GM23338 (cell line): Measurements from ENCODE around the gene CEP20. TPM values are rescaled to one million over a fixed set of nuclear protein-coding genes. Genes with fewer than 3 reads are reported as not detected.

ENCODE experiments used
- ATAC-seq: fragments of 200-7000 bp; cut with Tn5 transposase; 3 replicates; pipeline ENCODE4 v1.9.1; 2020
- DNase-seq: peaks from one replicate; pipeline ENCODE4 v3.0.0-alpha.2; 2015; ENCODE audit warnings: low spot score
- H2AFZ ChIP-seq: fragments of 200-600 bp; sonication (generic); 2 replicates; pipeline ENCODE4 v1.8.0; 2016; ENCODE audit warnings: antibody characterized with exemption, mild to moderate bottlenecking, moderate library complexity
- H3F3A ChIP-seq: fragments of 200-600 bp; sonication (generic); replicated peaks from 2 replicates; pipeline ENCODE4 v1.8.0; 2017; ENCODE audit warnings: antibody characterized with exemption, mixed run types, low read depth
- H3K27ac ChIP-seq: fragments of 200-600 bp; sonication (generic); 2 replicates; pipeline ENCODE4 v1.6.1; 2016; ENCODE audit warnings: low read depth
- H3K27me3 ChIP-seq: fragments of 200-600 bp; sonication (generic); 2 replicates; pipeline ENCODE4 v1.8.0; 2016; ENCODE audit warnings: mild to moderate bottlenecking, mixed run types, moderate library complexity; ENCODE audit not compliant: insufficient read depth
- H3K36me3 ChIP-seq: fragments of 200-600 bp; sonication (generic); 2 replicates; pipeline ENCODE4 v1.8.0; 2016; ENCODE audit warnings: mild to moderate bottlenecking; ENCODE audit not compliant: insufficient read depth
- H3K4me1 ChIP-seq: fragments of 200-600 bp; sonication (generic); 2 replicates; pipeline ENCODE4 v1.8.0; 2016; ENCODE audit warnings: mild to moderate bottlenecking, moderate library complexity; ENCODE audit not compliant: insufficient read depth
- H3K4me2 ChIP-seq: fragments of 200-600 bp; sonication (generic); 2 replicates; pipeline ENCODE4 v1.7.1; 2017; ENCODE audit warnings: mixed run types
- H3K4me3 ChIP-seq: fragments of 200-600 bp; sonication (generic); 2 replicates; pipeline ENCODE4 v1.6.1; 2016; ENCODE audit warnings: mixed run types
- H3K79me2 ChIP-seq: fragments of 200-600 bp; sonication (generic); replicated peaks from 2 replicates; pipeline ENCODE4 v1.8.0; 2017; ENCODE audit warnings: mild to moderate bottlenecking; ENCODE audit not compliant: insufficient read depth
- H3K9me2 ChIP-seq: fragments of 200-600 bp; sonication (generic); 2 replicates; pipeline ENCODE4 v1.8.0; 2017; ENCODE audit not compliant: insufficient read depth
- H4K20me1 ChIP-seq: fragments of 200-600 bp; sonication (generic); replicated peaks from 2 replicates; pipeline ENCODE4 v1.8.0; 2017; ENCODE audit warnings: mild to moderate bottlenecking; ENCODE audit not compliant: insufficient read depth
- H3K27ac Mint-ChIP-seq: 2 replicates; pipeline ENCODE4 v1.8.0; 2020; ENCODE audit warnings: inconsistent platforms, mild to moderate bottlenecking, moderate library complexity, mixed read lengths
- H3K27me3 Mint-ChIP-seq: 3 replicates; pipeline ENCODE4 v1.8.0; 2022; ENCODE audit warnings: low read depth, mild to moderate bottlenecking, moderate library complexity, mixed read lengths, inconsistent platforms; ENCODE audit not compliant: insufficient read depth, poor library complexity
- H3K36me3 Mint-ChIP-seq: 3 replicates; pipeline ENCODE4 v1.8.0; 2021; ENCODE audit warnings: low read depth, mild to moderate bottlenecking, inconsistent platforms, moderate library complexity, mixed read lengths
- H3K4me1 Mint-ChIP-seq: 3 replicates; pipeline ENCODE4 v1.8.0; 2020; ENCODE audit warnings: mild to moderate bottlenecking, inconsistent platforms, mixed read lengths
- H3K4me3 Mint-ChIP-seq: 3 replicates; pipeline ENCODE4 v1.8.0; 2021; ENCODE audit warnings: moderate library complexity, mild to moderate bottlenecking, inconsistent platforms, mixed read lengths
- H3K9me3 Mint-ChIP-seq: 3 replicates; pipeline ENCODE4 v1.8.0; 2020; ENCODE audit warnings: moderate library complexity, mild to moderate bottlenecking, inconsistent platforms, mixed read lengths
- ETS1 ChIP-seq: IDR thresholded peaks from 2 replicates; pipeline ENCODE4 v1.6.1; 2016; ENCODE audit warnings: antibody characterized with exemption
- EZH2 ChIP-seq: fragments of 200-600 bp; sonication (generic); IDR thresholded peaks from one replicate; pipeline ENCODE4 v1.8.0; 2017; ENCODE audit warnings: antibody characterized with exemption, mild to moderate bottlenecking, low read depth; ENCODE audit not compliant: unreplicated experiment
- JUNB ChIP-seq: IDR thresholded peaks from one replicate; pipeline ENCODE4 v1.6.1; 2016; ENCODE audit warnings: antibody characterized with exemption; ENCODE audit not compliant: unreplicated experiment
- NANOG ChIP-seq: IDR thresholded peaks from 2 replicates; pipeline ENCODE4 v1.6.1; 2016; ENCODE audit warnings: antibody characterized with exemption, borderline replicate concordance
- POLR2AphosphoS5 ChIP-seq: IDR thresholded peaks from 2 replicates; pipeline ENCODE4 v1.6.1; 2016; ENCODE audit warnings: antibody characterized with exemption, low read depth
- STAT1 ChIP-seq: IDR thresholded peaks from one replicate; pipeline ENCODE4 v1.6.1; 2016; ENCODE audit warnings: antibody characterized with exemption; ENCODE audit not compliant: unreplicated experiment
- ZNF331 ChIP-seq: fragments of 250-450 bp; sonication (Bioruptor Pico); IDR thresholded peaks from 2 replicates; pipeline ENCODE4 v1.5.0; 2020; ENCODE audit warnings: low read depth, mild to moderate bottlenecking, moderate library complexity
- polyA plus RNA-seq: library from polyadenylated mRNA; unstranded; fragments of >200 nt; fragmentation: Nextera tagmentation; extraction: Ambion mirVana; gene quantifications from 2 replicates; pipeline ENCODE4 v1.2.1, GENCODE V29; 2016
- total RNA-seq: library from RNA; depleted of rRNA; stranded (reverse); fragments of >200 nt; shearing (Covaris generic); gene quantifications from 2 replicates; pipeline ENCODE4 v1.2.3, GENCODE V29; 2014
- TF ChIP-seq, protein P1 (sequence below), 2 experiments: fragments of 200-600 bp in 1 of 2; sonication (generic) in 1 of 2; conservative IDR thresholded peaks; 2 replicates each; pipeline versions ENCODE4 v1.5.1 to v1.6.1; 2016 to 2017; ENCODE audit warnings: antibody characterized with exemption in 2 of 2, low read depth in 2 of 2, mild to moderate bottlenecking in 2 of 2, moderate library complexity in 1 of 2

Gene CEP20
- total and polyA plus RNA-seq, 2 experiments from 2014 or later, result 60.2 to 70.9 TPM

DNA sequence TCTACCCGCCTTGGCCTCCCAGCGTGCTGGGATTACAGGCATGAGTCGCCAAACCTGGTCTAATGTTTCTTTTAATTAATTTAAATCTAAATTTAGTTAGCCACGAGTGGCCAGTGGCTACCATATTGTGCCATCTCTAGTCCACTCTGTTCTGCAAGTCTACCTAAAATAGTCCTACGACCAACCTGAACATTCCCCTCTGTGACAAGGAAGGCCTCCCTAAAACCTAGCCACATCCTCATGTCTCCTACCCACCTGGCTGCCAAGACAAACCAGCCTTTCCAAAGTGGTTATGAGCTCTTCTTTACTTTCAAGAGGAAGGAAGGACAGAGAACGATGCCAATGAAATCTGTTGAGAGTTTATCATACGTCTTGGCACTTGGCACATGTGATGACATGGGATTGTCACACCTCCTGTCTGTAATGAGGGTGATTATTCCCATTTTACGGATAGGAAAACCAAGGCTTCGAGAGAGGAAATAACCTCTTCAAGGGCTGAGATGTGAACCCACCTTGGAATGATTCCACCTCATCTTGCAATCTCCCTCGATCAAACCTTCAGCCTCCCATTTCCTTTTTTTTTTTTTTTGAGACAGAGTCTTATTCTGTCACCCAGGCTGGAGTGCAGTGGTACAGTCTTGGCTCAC, 51.3 kb downstream of the CEP20 start (continued):
- TF ChIP-seq ETS1, result no peak
- TF ChIP-seq ZNF331 (CRISPR knock-in tag), result no peak

DNA sequence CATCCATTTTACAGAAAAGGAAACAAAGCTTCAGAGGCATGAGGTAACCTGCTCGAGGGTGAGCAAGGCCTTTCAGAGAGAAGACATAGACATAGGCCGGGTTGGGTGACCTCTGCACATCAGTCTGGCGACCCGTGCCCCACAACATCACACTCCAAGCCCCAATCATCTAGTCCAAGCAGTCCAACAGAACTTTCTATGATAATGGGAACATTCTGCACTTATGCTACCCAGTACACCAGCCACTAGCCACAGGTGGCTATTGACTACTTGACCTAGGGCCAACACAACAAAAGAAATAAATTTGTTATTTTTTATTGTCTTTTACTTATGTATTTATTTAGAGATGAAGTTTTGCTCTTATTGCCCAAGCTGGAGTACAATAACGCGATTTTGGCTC, 52.3 kb downstream of the CEP20 start:
- Histone ChIP-seq H3K27ac (no peak overlapping the region), H3K27me3 (no peaks in the 10 kb centered on the region), H3K4me3 (no peak overlapping the region), H3K9me2 (no peaks in the 10 kb centered on the region), H4K20me1 (no peaks in the 10 kb centered on the region; the same call in 1 of the 2 replicates), H3K4me2 (no peak overlapping the region), H2AFZ (no peak overlapping the region), H3K36me3 (no peaks in the 10 kb centered on the region), H3F3A (no peaks in the 10 kb centered on the region), H3K4me1 (no peaks in the 10 kb centered on the region), H3K79me2 (no peaks in the 10 kb centered on the region)
- no peaks in the 10 kb centered on the region for H3K36me3 Mint-ChIP-seq
- no peak for DNase-seq
- no peaks in the 10 kb centered on the region for H3K4me1 Mint-ChIP-seq
- TF ChIP-seq JUNB (no peak), EZH2 (no peak), POLR2AphosphoS5 (no peak), STAT1 (no peak)
- ATAC-seq, result no peak
- H3K27ac Mint-ChIP-seq, result no peak overlapping the region
- no peaks in the 10 kb centered on the region for H3K9me3 Mint-ChIP-seq
- H3K27me3 Mint-ChIP-seq, result peaks cover 12% of the 10 kb centered on the region
- H3K4me3 Mint-ChIP-seq, result no peak overlapping the region

DNA sequence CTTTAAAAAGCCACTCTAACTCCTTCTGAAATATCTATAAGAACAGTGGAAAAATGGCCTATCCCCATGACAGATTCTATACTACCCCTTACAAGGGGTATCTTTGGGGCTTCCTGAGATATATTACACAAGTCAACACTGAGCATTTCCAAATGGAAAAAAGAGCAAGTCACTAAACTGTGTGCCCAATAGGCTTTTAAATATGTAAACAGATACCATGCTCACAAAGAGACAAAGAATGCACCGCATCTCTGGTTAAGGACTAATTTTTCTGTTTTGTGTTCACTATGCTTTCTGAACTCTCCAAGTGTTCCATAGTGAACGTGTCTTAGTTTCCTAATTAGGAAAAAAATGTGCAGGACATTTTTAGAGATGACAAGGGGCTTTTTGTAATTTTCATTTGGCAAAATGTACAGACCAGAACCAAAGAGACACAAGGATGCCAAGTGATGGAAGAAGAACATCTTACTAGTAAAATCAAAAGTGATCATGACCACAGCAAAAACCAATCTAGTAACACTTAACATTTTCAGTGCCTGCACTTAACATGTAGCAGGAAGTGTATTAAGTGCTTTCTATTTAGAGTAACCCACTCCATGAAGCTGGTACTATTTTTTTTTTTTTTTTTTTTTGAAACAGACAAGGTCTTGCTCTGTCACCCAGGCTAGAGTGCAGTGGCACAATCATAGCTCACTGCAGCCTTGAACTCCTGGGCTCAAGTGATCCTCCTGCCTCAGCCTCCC, 53.1 kb downstream of the CEP20 start:
- Histone ChIP-seq H3F3A (no peaks in the 10 kb centered on the region), H3K4me3 (no peak overlapping the region), H4K20me1 (no peaks in the 10 kb centered on the region; the same call in 1 of the 2 replicates), H3K4me2 (no peak overlapping the region), H3K36me3 (no peaks in the 10 kb centered on the region), H3K9me2 (no peaks in the 10 kb centered on the region), H2AFZ (no peak overlapping the region), H3K79me2 (no peaks in the 10 kb centered on the region), H3K27ac (no peak overlapping the region), H3K4me1 (no peaks in the 10 kb centered on the region), H3K27me3 (no peaks in the 10 kb centered on the region)
- Mint-ChIP-seq H3K4me1 (no peaks in the 10 kb centered on the region), H3K9me3 (no peaks in the 10 kb centered on the region), H3K4me3 (no peak overlapping the region), H3K36me3 (no peaks in the 10 kb centered on the region), H3K27me3 (peaks cover 12% of the 10 kb centered on the region), H3K27ac (no peak overlapping the region)
- DNase-seq (no peak), ATAC-seq (no peak)
- TF ChIP-seq, protein P1, sequence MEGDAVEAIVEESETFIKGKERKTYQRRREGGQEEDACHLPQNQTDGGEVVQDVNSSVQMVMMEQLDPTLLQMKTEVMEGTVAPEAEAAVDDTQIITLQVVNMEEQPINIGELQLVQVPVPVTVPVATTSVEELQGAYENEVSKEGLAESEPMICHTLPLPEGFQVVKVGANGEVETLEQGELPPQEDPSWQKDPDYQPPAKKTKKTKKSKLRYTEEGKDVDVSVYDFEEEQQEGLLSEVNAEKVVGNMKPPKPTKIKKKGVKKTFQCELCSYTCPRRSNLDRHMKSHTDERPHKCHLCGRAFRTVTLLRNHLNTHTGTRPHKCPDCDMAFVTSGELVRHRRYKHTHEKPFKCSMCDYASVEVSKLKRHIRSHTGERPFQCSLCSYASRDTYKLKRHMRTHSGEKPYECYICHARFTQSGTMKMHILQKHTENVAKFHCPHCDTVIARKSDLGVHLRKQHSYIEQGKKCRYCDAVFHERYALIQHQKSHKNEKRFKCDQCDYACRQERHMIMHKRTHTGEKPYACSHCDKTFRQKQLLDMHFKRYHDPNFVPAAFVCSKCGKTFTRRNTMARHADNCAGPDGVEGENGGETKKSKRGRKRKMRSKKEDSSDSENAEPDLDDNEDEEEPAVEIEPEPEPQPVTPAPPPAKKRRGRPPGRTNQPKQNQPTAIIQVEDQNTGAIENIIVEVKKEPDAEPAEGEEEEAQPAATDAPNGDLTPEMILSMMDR (conservative IDR thresholded peaks at IDR 0.05; ENCODE audit: low read depth in 2 of 2), result no peak
- TF ChIP-seq NANOG, result no peak
- no peak for TF ChIP-seq STAT1
- TF ChIP-seq POLR2AphosphoS5, result no peak
